Activated T-helper 17 cell treated with anti-CD3 and anti-CD28 coated beads, Interleukin-2, amount 50 U/mL, for 72 hours (primary cell): ENCODE measurements around the gene N4BP2L2. TPM values are rescaled to one million over a fixed set of nuclear protein-coding genes. Genes with fewer than 3 reads are reported as not detected.

ENCODE experiments used
- ATAC-seq: fragments of 150-1000 bp; cut with Tn5 transposase; replicated peaks from 2 replicates; pipeline ENCODE4 v1.10.0; 2021; ENCODE audit warnings: mild to moderate bottlenecking, moderate library complexity
- H3K27ac Mint-ChIP-seq: one replicate; pipeline ENCODE4 v1.8.0; 2022; ENCODE audit warnings: mixed read lengths
- H3K27me3 Mint-ChIP-seq: one replicate; pipeline ENCODE4 v1.8.0; 2022; ENCODE audit warnings: mixed read lengths
- H3K36me3 Mint-ChIP-seq: one replicate; pipeline ENCODE4 v1.8.0; 2022; ENCODE audit warnings: low read depth, mild to moderate bottlenecking, mixed read lengths
- H3K4me1 Mint-ChIP-seq: one replicate; pipeline ENCODE4 v1.8.0; 2022; ENCODE audit warnings: mixed read lengths
- H3K4me3 Mint-ChIP-seq: one replicate; pipeline ENCODE4 v1.8.0; 2022; ENCODE audit warnings: mild to moderate bottlenecking, mixed read lengths
- H3K9me3 Mint-ChIP-seq: one replicate; pipeline ENCODE4 v1.8.0; 2022; ENCODE audit warnings: mixed read lengths
- total RNA-seq, 2 donors: library from RNA; stranded (reverse); gene quantifications; one replicate each; pipeline ENCODE4 v1.2.3, GENCODE V29; 2022

Gene N4BP2L2
- total RNA-seq, 2 donors from 2014 or later: 97.0 to 126 TPM

- H3K9me3 Mint-ChIP-seq: no peaks in the 10 kb centered on the region
- H3K4me1 Mint-ChIP-seq: peaks cover 7% of the 10 kb centered on the region
- H3K4me3 Mint-ChIP-seq: no peak overlapping the region
- no peak overlapping the region for H3K27ac Mint-ChIP-seq
- no peak for ATAC-seq
- H3K27me3 Mint-ChIP-seq: no peaks in the 10 kb centered on the region
- no peaks in the 10 kb centered on the region for H3K36me3 Mint-ChIP-seq
Measured at GRCh38 chr13:32503727-32504126, 34.9 kb downstream of the N4BP2L2 start.

- H3K9me3 Mint-ChIP-seq: no peaks in the 10 kb centered on the region
- no peak for ATAC-seq
- H3K36me3 Mint-ChIP-seq: no peaks in the 10 kb centered on the region
- H3K27ac Mint-ChIP-seq: no peak overlapping the region
- H3K27me3 Mint-ChIP-seq: no peaks in the 10 kb centered on the region
- H3K4me1 Mint-ChIP-seq: peaks cover 12% of the 10 kb centered on the region
- H3K4me3 Mint-ChIP-seq: no peak overlapping the region
Measured at GRCh38 chr13:32501064-32501463, 37.5 kb downstream of the N4BP2L2 start.

DNA sequence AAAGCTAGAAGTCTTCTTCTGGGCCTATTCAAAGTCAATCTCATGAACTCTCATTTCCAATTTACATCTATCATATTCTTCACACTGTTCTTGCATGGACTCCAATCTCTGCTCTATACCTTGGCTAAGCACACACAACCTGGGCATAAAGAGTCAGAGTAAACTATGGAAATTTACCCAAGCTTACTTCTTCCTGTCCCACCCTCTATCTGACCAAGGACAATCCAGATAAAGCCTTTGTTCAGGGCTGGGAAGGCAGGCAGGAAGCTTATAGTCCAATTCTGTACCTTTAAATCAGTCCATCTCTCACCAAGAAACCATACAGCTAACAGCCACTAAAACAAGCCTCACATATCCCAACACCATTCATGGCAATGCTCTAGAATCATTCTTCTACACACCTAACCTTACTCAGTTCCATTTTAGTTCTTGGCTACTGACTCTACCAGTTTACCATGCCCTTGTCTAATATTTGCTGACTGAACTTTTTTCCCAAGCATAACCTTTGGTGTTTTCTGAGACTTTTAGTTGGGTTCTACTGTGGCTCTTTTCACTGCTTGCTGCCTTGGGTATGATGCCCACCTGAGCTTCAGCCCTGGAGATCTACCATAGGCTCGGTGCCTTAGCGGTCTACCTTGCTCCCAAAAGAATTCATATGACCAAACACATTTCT is 38.9 kb downstream of the N4BP2L2 start:
- no peak for ATAC-seq
- peak overlapping the region; percentile 7 for H3K27ac Mint-ChIP-seq
- H3K4me3 Mint-ChIP-seq: no peak overlapping the region
- no peaks in the 10 kb centered on the region for H3K36me3 Mint-ChIP-seq
- no peaks in the 10 kb centered on the region for H3K27me3 Mint-ChIP-seq
- H3K4me1 Mint-ChIP-seq: peaks cover 12% of the 10 kb centered on the region
- no peaks in the 10 kb centered on the region for H3K9me3 Mint-ChIP-seq

GRCh38 chr13:32497589-32497988 is 41.0 kb downstream of the N4BP2L2 start:
- Mint-ChIP-seq H3K4me1 (peaks cover 12% of the 10 kb centered on the region), H3K27ac (no peak overlapping the region), H3K4me3 (no peak overlapping the region), H3K27me3 (no peaks in the 10 kb centered on the region), H3K9me3 (no peaks in the 10 kb centered on the region), H3K36me3 (no peaks in the 10 kb centered on the region)
- ATAC-seq: no peak

DNA sequence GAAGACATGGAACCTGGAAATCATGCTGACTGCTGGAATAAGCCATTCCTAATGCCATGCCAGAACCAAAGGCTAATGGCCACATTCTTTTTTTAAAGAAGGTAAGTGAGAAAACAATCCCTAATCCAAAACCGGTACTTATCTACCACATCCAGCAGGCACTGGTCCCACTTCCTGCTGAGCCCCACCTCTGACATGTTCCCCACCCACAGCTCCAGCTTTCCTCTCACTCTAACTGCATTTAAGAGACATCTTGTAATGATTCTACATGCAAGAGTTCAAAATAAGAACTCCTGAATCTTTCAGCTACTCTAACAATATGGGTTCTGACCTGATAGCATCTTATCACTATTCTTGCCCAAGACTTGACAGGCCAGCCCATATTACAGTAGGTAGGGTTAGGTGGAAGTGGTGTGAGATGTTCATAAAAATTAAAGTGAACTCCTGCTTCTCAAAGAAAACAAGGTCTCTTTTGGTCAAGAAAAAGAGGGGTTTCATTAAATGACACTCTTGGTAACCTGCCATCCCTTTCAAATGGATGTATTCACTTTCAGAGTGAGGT is 41.9 kb downstream of the N4BP2L2 start:
- ATAC-seq: no peak
- Mint-ChIP-seq H3K36me3 (no peaks in the 10 kb centered on the region), H3K9me3 (no peaks in the 10 kb centered on the region), H3K4me3 (no peak overlapping the region), H3K27ac (peak overlapping the region; percentile 47), H3K27me3 (no peaks in the 10 kb centered on the region), H3K4me1 (peaks cover 12% of the 10 kb centered on the region)

- no peaks in the 10 kb centered on the region for H3K9me3 Mint-ChIP-seq
- H3K36me3 Mint-ChIP-seq: no peaks in the 10 kb centered on the region
- ATAC-seq: no peak
- peaks cover 12% of the 10 kb centered on the region for H3K4me1 Mint-ChIP-seq
- H3K4me3 Mint-ChIP-seq: no peak overlapping the region
- no peaks in the 10 kb centered on the region for H3K27me3 Mint-ChIP-seq
- H3K27ac Mint-ChIP-seq: no peak overlapping the region
Measured at GRCh38 chr13:32495841-32496240, 42.8 kb downstream of the N4BP2L2 start.

DNA sequence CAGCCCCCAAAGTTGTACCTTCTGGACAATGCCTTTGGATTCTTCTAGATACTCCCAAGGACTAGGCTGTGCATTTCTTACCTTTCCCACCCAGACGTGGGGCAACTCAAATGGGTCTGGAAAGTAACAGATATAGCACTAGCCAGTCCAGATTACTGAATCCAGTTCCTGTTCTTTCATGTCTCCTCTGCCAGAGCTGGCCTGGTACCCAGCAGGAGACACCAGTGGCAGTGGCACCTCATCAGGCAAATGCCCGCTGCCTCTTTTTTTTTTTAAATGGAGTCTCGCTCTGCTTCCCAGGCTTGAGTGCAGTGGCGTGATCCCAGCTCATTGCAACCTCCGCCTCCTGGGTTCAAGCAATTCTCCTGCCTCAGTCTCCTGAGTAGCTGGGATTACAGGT is 43.2 kb downstream of the N4BP2L2 start:
- no peaks in the 10 kb centered on the region for H3K36me3 Mint-ChIP-seq
- no peaks in the 10 kb centered on the region for H3K27me3 Mint-ChIP-seq
- no peak for ATAC-seq
- H3K4me3 Mint-ChIP-seq: no peak overlapping the region
- H3K4me1 Mint-ChIP-seq: peaks cover 12% of the 10 kb centered on the region
- H3K27ac Mint-ChIP-seq: no peak overlapping the region
- no peaks in the 10 kb centered on the region for H3K9me3 Mint-ChIP-seq

- H3K36me3 Mint-ChIP-seq: no peaks in the 10 kb centered on the region
- no peaks in the 10 kb centered on the region for H3K4me1 Mint-ChIP-seq
- no peaks in the 10 kb centered on the region for H3K27me3 Mint-ChIP-seq
- no peak overlapping the region for H3K4me3 Mint-ChIP-seq
- no peaks in the 10 kb centered on the region for H3K9me3 Mint-ChIP-seq
- no peak for ATAC-seq
- no peak overlapping the region for H3K27ac Mint-ChIP-seq
Measured at GRCh38 chr13:32491028-32491427, 47.6 kb downstream of the N4BP2L2 start.

DNA sequence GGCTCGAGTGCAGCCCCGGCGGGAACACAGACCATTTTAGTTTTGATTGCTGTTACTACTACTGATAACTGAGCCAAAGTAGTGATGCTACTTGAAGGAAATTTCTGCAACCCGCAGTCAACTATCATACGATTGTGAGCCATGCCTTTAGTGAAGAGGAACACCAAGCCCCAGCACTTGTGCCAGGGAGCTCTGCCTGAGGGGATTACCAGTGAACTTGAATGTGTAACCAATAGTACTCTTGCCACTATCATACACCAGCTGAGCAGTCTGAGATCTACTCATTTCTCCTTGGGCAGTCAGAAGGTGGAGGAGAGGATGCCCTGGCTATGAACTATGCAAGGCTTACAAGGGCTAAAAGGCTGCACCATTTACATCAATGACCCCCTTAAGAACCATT is 61.7 kb downstream of the N4BP2L2 start:
- Mint-ChIP-seq H3K9me3 (no peaks in the 10 kb centered on the region), H3K4me1 (peaks cover 6% of the 10 kb centered on the region), H3K27ac (no peak overlapping the region), H3K27me3 (no peaks in the 10 kb centered on the region), H3K4me3 (no peak overlapping the region), H3K36me3 (no peaks in the 10 kb centered on the region)
- ATAC-seq: no peak

- H3K9me3 Mint-ChIP-seq: no peaks in the 10 kb centered on the region
- H3K27me3 Mint-ChIP-seq: no peaks in the 10 kb centered on the region
- no peak for ATAC-seq
- H3K36me3 Mint-ChIP-seq: no peaks in the 10 kb centered on the region
- H3K4me3 Mint-ChIP-seq: no peak overlapping the region
- peaks cover 12% of the 10 kb centered on the region for H3K4me1 Mint-ChIP-seq
- H3K27ac Mint-ChIP-seq: no peak overlapping the region
Measured at GRCh38 chr13:32476021-32476731, 62.4 kb downstream of the N4BP2L2 start.

- Mint-ChIP-seq H3K27ac (no peak overlapping the region), H3K36me3 (no peaks in the 10 kb centered on the region), H3K4me3 (no peak overlapping the region), H3K4me1 (peaks cover 14% of the 10 kb centered on the region), H3K9me3 (no peaks in the 10 kb centered on the region), H3K27me3 (no peaks in the 10 kb centered on the region)
- ATAC-seq: no peak
Measured at GRCh38 chr13:32474999-32475792, 63.4 kb downstream of the N4BP2L2 start.

DNA sequence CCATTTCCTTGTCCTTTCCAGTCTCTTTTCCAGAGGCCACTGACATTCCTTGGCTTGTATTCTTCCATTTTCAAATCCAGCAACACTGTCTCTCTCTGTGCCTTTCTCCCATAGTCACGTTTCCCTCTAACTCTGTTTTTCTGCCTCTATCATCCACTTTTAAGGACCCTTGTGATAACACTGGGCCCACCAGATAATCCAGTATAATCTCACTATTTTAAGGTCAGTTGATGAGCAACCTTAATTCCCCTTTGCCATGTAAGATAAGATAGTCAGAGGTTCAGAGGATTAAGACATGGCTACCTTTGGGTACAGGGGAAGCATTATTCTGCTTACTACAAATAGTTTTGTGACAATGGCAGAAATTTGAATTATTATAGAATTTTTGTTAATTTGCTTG is 64.9 kb downstream of the N4BP2L2 start:
- no peak for ATAC-seq
- no peaks in the 10 kb centered on the region for H3K9me3 Mint-ChIP-seq
- no peak overlapping the region for H3K4me3 Mint-ChIP-seq
- H3K27ac Mint-ChIP-seq: no peak overlapping the region
- H3K27me3 Mint-ChIP-seq: no peaks in the 10 kb centered on the region
- no peaks in the 10 kb centered on the region for H3K36me3 Mint-ChIP-seq
- H3K4me1 Mint-ChIP-seq: peaks cover 14% of the 10 kb centered on the region

- no peaks in the 10 kb centered on the region for H3K36me3 Mint-ChIP-seq
- peak overlapping the region; percentile 69 for H3K4me3 Mint-ChIP-seq
- no peaks in the 10 kb centered on the region for H3K27me3 Mint-ChIP-seq
- H3K9me3 Mint-ChIP-seq: no peaks in the 10 kb centered on the region
- peak overlapping the region; percentile 91 for H3K27ac Mint-ChIP-seq
- peak; percentile 85 for ATAC-seq
- peaks cover 14% of the 10 kb centered on the region for H3K4me1 Mint-ChIP-seq
Measured at GRCh38 chr13:32472194-32472621, 66.4 kb downstream of the N4BP2L2 start.

- peak overlapping the region; percentile 91 for H3K27ac Mint-ChIP-seq
Measured at GRCh38 chr13:32471187-32471922, 67.2 kb downstream of the N4BP2L2 start.

More at GRCh38 chr13:32471187-32471922, 67.2 kb downstream of the N4BP2L2 start:
- no peaks in the 10 kb centered on the region for H3K9me3 Mint-ChIP-seq
- no peaks in the 10 kb centered on the region for H3K27me3 Mint-ChIP-seq
- no peaks in the 10 kb centered on the region for H3K36me3 Mint-ChIP-seq
- H3K4me3 Mint-ChIP-seq: peak overlapping the region; percentile 69
- peaks cover 14% of the 10 kb centered on the region for H3K4me1 Mint-ChIP-seq
- ATAC-seq: peak; percentile 69
